CD14-positive monocyte (primary cell): ENCODE data around the gene GAN. TPM values are rescaled to one million over a fixed set of nuclear protein-coding genes. Genes with fewer than 3 reads are reported as not detected.

Experiments used
- DNase-seq, 3 donors: peaks; one replicate each; pipeline ENCODE4 v3.0.0-alpha.2; 2011 to 2022
- H2AFZ ChIP-seq: 2 replicates; pipeline ENCODE4 v1.6.0; 2012; ENCODE audit warnings: mild to moderate bottlenecking, low read depth, low read length, inconsistent platforms; ENCODE audit not compliant: insufficient read depth, poor library complexity, severe bottlenecking
- H3K27ac ChIP-seq, 2 donors: 1 replicate in 1 of 2; 2 replicates in 1 of 2; pipeline ENCODE4 v1.5.1; 2012 to 2013; ENCODE audit warnings: low read length in 2 of 2, control low read depth in 1 of 2, inconsistent platforms in 1 of 2, low read depth in 1 of 2, mild to moderate bottlenecking in 1 of 2
- H3K27me3 ChIP-seq, 2 donors: one replicate each; pipeline versions ENCODE4 v1.6.0 to v1.6.1; 2011 to 2013; ENCODE audit warnings: low read length in 2 of 2; ENCODE audit not compliant: control insufficient read depth in 2 of 2, insufficient read depth in 2 of 2
- H3K36me3 ChIP-seq, 2 donors: replicated peaks in 1 of 2; 1 replicate in 1 of 2; 2 replicates in 1 of 2; pipeline versions ENCODE4 v1.5.1 to v1.6.1; 2012 to 2013; ENCODE audit warnings: low read length in 2 of 2, control low read depth in 1 of 2, inconsistent platforms in 1 of 2, mild to moderate bottlenecking in 1 of 2; ENCODE audit not compliant: insufficient read depth in 2 of 2, control insufficient read depth in 1 of 2
- H3K4me1 ChIP-seq, 2 donors: 1 replicate in 1 of 2; 2 replicates in 1 of 2; pipeline versions ENCODE4 v1.5.1 to v1.6.1; 2012 to 2013; ENCODE audit warnings: low read length in 2 of 2, control low read depth in 1 of 2, inconsistent platforms in 1 of 2, mild to moderate bottlenecking in 1 of 2, moderate library complexity in 1 of 2; ENCODE audit not compliant: insufficient read depth in 2 of 2, control insufficient read depth in 1 of 2
- H3K4me2 ChIP-seq: replicated peaks from 2 replicates; pipeline ENCODE3; 2012; ENCODE audit warnings: low read length, moderate library complexity, mild to moderate bottlenecking; ENCODE audit not compliant: poor library complexity, severe bottlenecking; ENCODE audit errors: extremely low read depth
- H3K4me3 ChIP-seq, 3 experiments: fragments of 200-600 bp in 1 of 3; sonication (generic) in 1 of 3; replicated peaks in 1 of 3; 1 replicate in 2 of 3; 2 replicates in 1 of 3; pipeline ENCODE4 v1.5.1; 2011 to 2013; ENCODE audit warnings: low read length in 3 of 3, mild to moderate bottlenecking in 3 of 3, control low read depth in 2 of 3, low read depth in 2 of 3, inconsistent platforms in 1 of 3, moderate library complexity in 1 of 3
- H3K79me2 ChIP-seq: 2 replicates; pipeline ENCODE4 v1.6.0; 2012; ENCODE audit warnings: mild to moderate bottlenecking, control low read depth, inconsistent platforms, low read length, moderate library complexity; ENCODE audit not compliant: insufficient read depth
- H3K9ac ChIP-seq: 2 replicates; pipeline ENCODE4 v1.6.0; 2017; ENCODE audit warnings: low read length, mild to moderate bottlenecking; ENCODE audit not compliant: insufficient read depth, poor library complexity, severe bottlenecking
- H3K9me3 ChIP-seq, 2 donors: replicated peaks in 1 of 2; 1 replicate in 1 of 2; 2 replicates in 1 of 2; pipeline versions ENCODE4 v1.5.1 to v1.6.1; 2012 to 2013; ENCODE audit warnings: low read length in 2 of 2, control low read depth in 1 of 2; ENCODE audit not compliant: control insufficient read depth in 1 of 2, insufficient read depth in 1 of 2
- H4K20me1 ChIP-seq: 2 replicates; pipeline ENCODE4 v1.6.0; 2012; ENCODE audit warnings: mild to moderate bottlenecking, low read length, control low read depth, moderate library complexity; ENCODE audit not compliant: insufficient read depth
- H3K27ac Mint-ChIP-seq, 7 donors: one replicate each; pipeline ENCODE4 v1.8.0; 2020; ENCODE audit warnings: mild to moderate bottlenecking in 7 of 7, mixed read lengths in 7 of 7, moderate library complexity in 6 of 7, inconsistent platforms in 2 of 7
- H3K27me3 Mint-ChIP-seq, 3 donors: one replicate each; pipeline ENCODE4 v1.8.0; 2021 to 2022; ENCODE audit warnings: low read depth in 3 of 3, mild to moderate bottlenecking in 3 of 3, mixed read lengths in 3 of 3, moderate library complexity in 3 of 3, inconsistent platforms in 1 of 3
- H3K36me3 Mint-ChIP-seq, 2 donors: one replicate each; pipeline ENCODE4 v1.8.0; 2020; ENCODE audit warnings: mixed read lengths in 2 of 2, inconsistent platforms in 1 of 2, mild to moderate bottlenecking in 1 of 2
- H3K4me1 Mint-ChIP-seq: one replicate; pipeline ENCODE4 v1.8.0; 2020; ENCODE audit warnings: mild to moderate bottlenecking, mixed read lengths
- H3K4me3 Mint-ChIP-seq, 2 donors: one replicate each; pipeline ENCODE4 v1.8.0; 2020; ENCODE audit warnings: mild to moderate bottlenecking in 2 of 2, mixed read lengths in 2 of 2, moderate library complexity in 1 of 2
- H3K9me3 Mint-ChIP-seq, 7 donors: one replicate each; pipeline ENCODE4 v1.8.0; 2020 to 2022; ENCODE audit warnings: mixed read lengths in 7 of 7, mild to moderate bottlenecking in 6 of 7, moderate library complexity in 6 of 7, inconsistent platforms in 2 of 7
- CTCF ChIP-seq: fragments of 200-600 bp; IDR thresholded peaks from one replicate; pipeline ENCODE4 v1.8.0; 2022; ENCODE audit warnings: antibody characterized with exemption, mild to moderate bottlenecking
- WGBS: methylation state at CpG from one replicate; pipeline ENCODE4 v1.1.5; 2013; ENCODE audit warnings: missing lambda C conversion rate; ENCODE audit not compliant: insufficient coverage; 5-methylcytosine and 5-hydroxymethylcytosine counted together
- intact Hi-C, 2 donors: fragments of 100-400 bp; cut with micrococcal nuclease; formaldehyde crosslinking; loops; one replicate each; pipeline versions ENCODE4 v1.15.0 to v1.15.1; 2023
- polyA plus RNA-seq, 3 donors: library from polyadenylated mRNA; depleted of rRNA in 1 of 3; unstranded in 2 of 3; stranded (reverse) in 1 of 3; fragments of 300-500 nt in 2 of 3; fragments of >200 nt in 1 of 3; fragmentation: Illumina TruSeq in 2 of 3; gene quantifications; 1 replicate in 2 of 3; 2 replicates in 1 of 3; pipeline ENCODE4 v1.2.3, GENCODE V29; 2012 to 2021

The GAN gene
- polyA plus RNA-seq, 3 donors: 0.89 to 1.2 (median 1.0) TPM

GRCh38 chr16:81429045-81429521 is 114.3 kb downstream of the GAN start:
- DNase-seq: peak; percentile 62 to 76 (median 69)
- intact Hi-C loops: loop anchor here in 1 of 2 donors (10.0 kb wide), 1 partner anchor 46 kb away; no protein-coding TSS in a partner anchor
- H3K4me2 ChIP-seq: no peak overlapping the region
- no peaks in the 10 kb centered on the region for H3K9me3 ChIP-seq
- Mint-ChIP-seq H3K4me3 (peak overlapping the region in 1 of 2 donors; percentile 52), H3K36me3 (peaks cover 0 to 10% of the 10 kb centered on the region in 2 donors), H3K9me3 (peaks cover 0 to 2% (median 0%) of the 10 kb centered on the region in 7 donors), H3K27me3 (peaks cover 0 to 8% (median 4%) of the 10 kb centered on the region in 3 donors), H3K27ac (peak overlapping the region in 3 of 7 donors; percentile 33 to 59 (median 50)), H3K4me1 (peaks cover 54% of the 10 kb centered on the region)
- peak; percentile 82 for TF ChIP-seq CTCF
- H3K4me3 ChIP-seq: no peak overlapping the region
- no peaks in the 10 kb centered on the region for H3K36me3 ChIP-seq
- peaks cover 47 to 57% of the 10 kb centered on the region in 2 donors for H3K4me1 ChIP-seq
- no peak overlapping the region for H3K27ac ChIP-seq
- 22% methylated on average over 2 of the region's 3 CpGs for WGBS
- H4K20me1 ChIP-seq: no peaks in the 10 kb centered on the region
- H3K27me3 ChIP-seq: no peaks in the 10 kb centered on the region
- peaks cover 3% of the 10 kb centered on the region for H3K79me2 ChIP-seq
- H3K9ac ChIP-seq: no peak overlapping the region
- H2AFZ ChIP-seq: peak overlapping the region; percentile 26

DNA sequence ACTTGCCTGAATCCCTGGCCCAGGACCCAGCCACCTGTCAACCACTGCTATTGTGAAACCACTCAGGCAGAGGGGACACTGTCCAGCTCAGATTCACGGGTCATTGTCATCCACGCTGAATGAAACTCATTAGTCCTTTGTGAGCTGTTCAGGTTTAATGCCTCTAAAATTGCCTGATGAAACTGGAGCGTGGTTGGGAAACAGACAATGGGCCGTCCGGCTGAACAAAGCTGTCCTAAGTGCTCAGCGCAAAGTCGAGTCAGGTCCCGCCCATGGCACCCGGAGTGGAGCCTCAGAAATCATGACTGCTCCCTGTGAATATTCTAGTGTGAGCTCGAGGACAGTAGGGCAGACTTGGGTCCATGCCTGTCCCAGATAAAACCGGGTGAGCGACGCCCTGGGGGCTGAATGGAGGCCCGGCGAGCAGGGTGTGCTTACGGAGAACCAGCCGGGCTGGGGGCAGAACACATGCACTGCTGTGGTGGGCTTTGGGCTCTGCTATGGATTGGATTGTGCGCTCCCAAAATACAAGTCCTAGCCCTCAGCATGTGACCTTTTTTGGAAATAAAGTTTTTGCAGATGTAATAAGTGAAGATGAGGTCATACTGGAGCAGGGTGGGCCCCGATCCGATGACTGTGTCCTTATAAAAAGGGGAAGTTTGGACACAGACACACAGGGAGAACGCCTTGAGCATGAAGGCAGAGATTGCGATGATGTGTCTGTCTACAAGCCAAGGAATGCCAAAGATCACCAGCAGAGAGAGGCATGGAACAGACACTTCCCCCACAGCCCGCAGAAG is 117.0 kb downstream of the GAN start:
- peak overlapping the region; percentile 24 for H3K9ac ChIP-seq
- 72% methylated on average over 22 of the region's 23 CpGs for WGBS
- H3K27ac ChIP-seq: peak overlapping the region; percentile 68 to 77
- TF ChIP-seq CTCF: no peak
- H3K27ac Mint-ChIP-seq: peak overlapping the region; percentile 80 to 95 (median 92)
- no peaks in the 10 kb centered on the region for H4K20me1 ChIP-seq
- no peaks in the 10 kb centered on the region for H3K36me3 ChIP-seq
- peaks cover 0 to 2% (median 0%) of the 10 kb centered on the region in 7 donors for H3K9me3 Mint-ChIP-seq
- peak; percentile 90 to 96 (median 93) for DNase-seq
- H3K27me3 ChIP-seq: no peaks in the 10 kb centered on the region
- H3K4me1 ChIP-seq: peaks cover 31 to 41% of the 10 kb centered on the region in 2 donors
- peaks cover 0 to 8% of the 10 kb centered on the region in 2 donors for H3K36me3 Mint-ChIP-seq
- H3K79me2 ChIP-seq: peaks cover 3% of the 10 kb centered on the region
- peaks cover 0 to 10% (median 7%) of the 10 kb centered on the region in 3 donors for H3K27me3 Mint-ChIP-seq
- H3K4me2 ChIP-seq: peak overlapping the region; percentile 34
- H3K4me1 Mint-ChIP-seq: peaks cover 41% of the 10 kb centered on the region
- H3K4me3 ChIP-seq: peak overlapping the region in 1 of 3 experiments; percentile 7
- no peak overlapping the region for H2AFZ ChIP-seq
- intact Hi-C loops: loop anchor here in 1 of 2 donors (2.0 to 5.0 kb wide), 2 partner anchors 15 to 201 kb away; no protein-coding TSS in a partner anchor
- no peaks in the 10 kb centered on the region for H3K9me3 ChIP-seq
- H3K4me3 Mint-ChIP-seq: peak overlapping the region; percentile 26 to 31
